Left cardiac atrium (tissue), 4 donors: ENCODE results near the gene DENND1C. TPM values are rescaled to one million over a fixed set of nuclear protein-coding genes. Genes with fewer than 3 reads are reported as not detected.
"Not testable (repeated sequence)": the region's sequence is repeated elsewhere in the genome, so short reads cannot be mapped to it uniquely, and the experiment has no call there.

ENCODE experiments used
- ATAC-seq, 2 donors: fragments of 200-7000 bp; cut with Tn5 transposase; one replicate each; pipeline ENCODE4 v1.9.1; 2020; ENCODE audit warnings: mild to moderate bottlenecking in 2 of 2, moderate library complexity in 2 of 2
- DNase-seq: peaks from one replicate; pipeline ENCODE4 v3.0.0-alpha.2; 2020
- intact Hi-C, 2 donors: fragments of 100-400 bp; cut with DNase I; formaldehyde crosslinking; loops; one replicate each; pipeline versions ENCODE4 v1.14.1 to v1.15.1; 2022 to 2023
- total RNA-seq, 2 donors: library from RNA; stranded (reverse); fragmentation: NEBNext Ultra II Directional; extraction: Animal tissue kit (Norgen Biotek cat#: 25700); gene quantifications; one replicate each; pipeline ENCODE4 v1.2.1, GENCODE V29; 2021
- donor health status: DM: no; HTN: yes; CAD: no.
- donor health status: DM: no; HTN: yes; CAD: no; lungs with severe emphysema.
- donor health status: DM: yes; HTN: yes; CAD: no.
- donor health status: Dilated cardiomyopathy.

The DENND1C gene
- total RNA-seq, 2 donors from 2014 or later = 1.1 to 1.9 TPM

DNA sequence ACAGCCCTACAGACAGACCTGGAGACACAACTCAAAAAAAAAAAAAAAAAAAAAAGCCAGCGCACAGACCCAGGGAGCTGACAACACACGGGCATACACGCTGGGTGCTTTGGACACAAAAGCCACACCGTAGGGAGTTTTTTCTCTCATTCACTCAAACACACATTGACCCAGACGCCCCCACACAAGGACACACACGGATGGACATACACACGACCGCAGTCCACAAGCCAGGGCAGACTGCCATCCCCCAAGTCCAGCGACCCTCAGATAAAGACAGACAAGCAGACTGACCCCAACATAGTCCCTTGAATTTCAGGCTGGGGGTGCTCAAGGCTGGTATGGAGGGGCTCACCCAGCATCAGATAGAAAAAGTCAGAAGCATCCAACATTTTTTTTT, 32.5 kb upstream of the DENND1C start:
- intact Hi-C loops = no loop called here
- no peak for DNase-seq

DNA sequence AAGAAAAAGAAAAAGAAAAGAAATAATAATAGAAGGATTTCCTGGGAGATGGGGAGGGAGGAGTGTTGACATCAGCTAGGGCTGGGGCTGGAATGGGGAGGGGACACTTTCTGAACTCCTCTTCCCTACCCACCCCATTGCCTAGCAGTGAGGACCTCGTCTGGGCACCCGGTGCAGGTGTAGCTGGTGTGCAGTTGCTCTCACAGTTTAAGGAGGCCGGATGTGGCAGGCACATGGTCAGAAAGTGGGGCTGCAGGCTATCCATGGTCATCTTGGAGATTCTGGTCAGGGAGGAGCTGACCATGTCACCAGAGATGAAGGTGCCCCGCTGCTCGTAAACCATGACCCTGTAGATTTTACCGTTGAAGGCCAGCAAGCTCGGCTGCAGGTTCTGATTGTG, 29.0 kb upstream of the DENND1C start:
- no peak for ATAC-seq
- intact Hi-C loops = no loop called here
- no peak for DNase-seq

More for the DNA sequence above, 32.5 kb upstream of the DENND1C start:
- no peak for ATAC-seq

DNA sequence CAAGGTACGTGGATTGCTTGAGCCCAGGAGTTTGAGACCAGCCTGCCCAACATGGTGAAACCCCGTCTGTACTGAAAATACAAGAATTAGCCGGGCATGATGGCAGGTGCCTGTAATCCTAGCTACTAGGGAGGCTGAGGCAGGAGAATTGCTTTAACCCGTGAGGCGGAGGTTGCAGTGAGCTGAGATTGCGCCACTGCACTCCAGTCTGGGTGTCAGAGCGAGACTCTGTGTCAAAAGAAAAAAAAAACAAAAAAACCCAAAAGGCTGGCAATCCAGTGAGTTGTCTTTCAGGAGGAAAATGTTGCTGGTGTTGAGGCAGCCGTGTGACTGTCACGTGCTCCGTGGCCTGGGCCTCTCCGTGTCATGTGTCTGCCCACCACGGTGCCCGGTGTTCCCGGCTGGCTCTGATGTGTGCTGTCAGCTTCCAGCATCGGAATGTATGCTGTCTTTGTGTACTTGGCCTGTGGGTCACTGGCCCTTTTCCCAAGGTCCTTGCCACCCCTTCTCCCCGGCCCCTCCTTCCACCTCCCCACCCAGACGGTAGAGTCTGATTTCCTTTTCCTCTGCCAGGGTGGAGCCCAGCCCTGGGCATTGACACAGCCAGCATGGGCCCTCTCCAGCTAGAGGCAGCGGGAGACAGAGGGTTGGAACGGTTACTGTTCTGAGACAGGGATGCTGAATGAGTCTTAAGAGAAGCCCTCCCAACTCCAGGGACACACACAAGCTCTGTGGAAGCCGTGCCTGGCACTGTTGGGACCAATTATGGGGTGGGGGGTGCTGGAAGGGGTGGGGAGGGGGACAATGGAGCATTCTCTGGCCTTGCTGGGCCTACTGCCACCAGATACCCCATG, 27.8 kb upstream of the DENND1C start:
- intact Hi-C loops = no loop called here
- DNase-seq = no peak
- peak in 1 of 2 donors; percentile 34 for ATAC-seq

DNA sequence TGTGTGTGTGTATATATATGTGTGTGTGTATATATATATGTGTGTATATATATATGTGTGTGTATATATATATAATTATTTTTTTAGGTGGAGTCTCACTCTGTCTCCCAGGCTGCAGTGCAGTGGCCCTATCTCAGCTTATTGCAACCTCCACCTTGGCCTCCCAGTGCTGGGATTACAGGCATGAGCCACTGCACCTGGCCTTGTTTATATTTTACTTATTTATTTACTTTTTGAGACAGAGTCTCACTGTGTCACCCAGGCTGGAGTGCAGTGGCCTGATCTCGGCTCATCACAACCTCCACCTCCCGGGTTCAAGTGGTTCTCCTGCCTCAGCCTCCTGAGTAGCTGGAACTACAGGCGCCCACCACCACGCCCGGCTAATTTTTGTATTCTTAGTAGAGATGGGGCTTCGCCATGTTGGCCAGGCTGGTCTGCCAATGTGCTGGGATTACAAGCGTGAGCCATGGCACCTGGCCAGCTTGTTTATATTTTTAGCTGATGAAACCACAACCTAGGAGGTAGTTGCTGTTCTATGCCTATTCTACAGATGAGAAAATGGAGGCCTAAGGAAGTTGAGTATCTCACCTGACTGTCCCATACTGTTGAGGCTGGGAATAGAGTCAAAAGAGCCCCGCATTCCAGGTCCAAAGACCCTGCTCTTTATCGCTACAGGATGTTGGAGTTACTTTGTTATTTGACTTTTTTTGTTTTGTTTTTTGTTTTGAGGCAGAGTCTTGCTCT, 26.6 kb upstream of the DENND1C start:
- DNase-seq, intact Hi-C loops, ATAC-seq: not testable (repeated sequence)

DNA sequence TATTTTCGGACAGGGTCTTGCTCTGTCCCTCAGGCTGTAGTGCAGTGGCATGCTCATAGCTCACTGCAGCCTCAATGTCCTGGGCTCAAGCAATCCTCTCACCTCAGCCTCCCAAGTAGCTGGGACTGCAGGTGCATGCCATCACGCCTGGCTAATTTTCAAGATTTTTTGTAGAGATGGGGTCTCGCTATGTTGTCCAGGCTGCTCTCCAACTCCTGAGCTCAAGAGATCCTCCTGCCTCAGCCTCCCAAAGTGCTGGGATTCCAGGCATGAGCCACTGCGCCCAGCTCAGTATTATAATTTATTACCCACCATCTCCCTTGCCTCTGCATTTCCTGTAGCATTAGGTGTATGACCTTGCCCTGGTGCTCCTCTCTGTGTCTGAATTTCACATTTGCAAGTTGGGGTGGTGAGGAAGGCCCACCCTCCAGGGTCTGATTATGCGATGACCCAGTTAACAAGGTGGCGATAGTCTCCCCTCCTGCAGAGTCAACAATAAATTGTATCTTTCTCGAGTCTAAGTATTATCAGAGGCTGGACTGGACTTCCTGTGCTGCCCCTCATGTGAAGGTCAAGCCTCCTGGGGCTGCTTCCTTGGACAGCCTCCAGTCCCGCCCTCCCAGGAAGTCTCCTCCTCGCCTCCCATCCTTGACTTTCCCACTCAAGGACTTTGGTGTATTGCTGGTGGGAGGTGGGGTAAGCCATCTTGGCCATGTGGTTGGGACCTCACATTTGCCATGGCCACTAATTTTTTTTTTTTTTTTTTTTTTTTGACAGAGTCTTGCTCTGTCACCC, 22.0 kb upstream of the DENND1C start:
- ATAC-seq = no peak
- no peak for DNase-seq
- intact Hi-C loops = no loop called here

DNA sequence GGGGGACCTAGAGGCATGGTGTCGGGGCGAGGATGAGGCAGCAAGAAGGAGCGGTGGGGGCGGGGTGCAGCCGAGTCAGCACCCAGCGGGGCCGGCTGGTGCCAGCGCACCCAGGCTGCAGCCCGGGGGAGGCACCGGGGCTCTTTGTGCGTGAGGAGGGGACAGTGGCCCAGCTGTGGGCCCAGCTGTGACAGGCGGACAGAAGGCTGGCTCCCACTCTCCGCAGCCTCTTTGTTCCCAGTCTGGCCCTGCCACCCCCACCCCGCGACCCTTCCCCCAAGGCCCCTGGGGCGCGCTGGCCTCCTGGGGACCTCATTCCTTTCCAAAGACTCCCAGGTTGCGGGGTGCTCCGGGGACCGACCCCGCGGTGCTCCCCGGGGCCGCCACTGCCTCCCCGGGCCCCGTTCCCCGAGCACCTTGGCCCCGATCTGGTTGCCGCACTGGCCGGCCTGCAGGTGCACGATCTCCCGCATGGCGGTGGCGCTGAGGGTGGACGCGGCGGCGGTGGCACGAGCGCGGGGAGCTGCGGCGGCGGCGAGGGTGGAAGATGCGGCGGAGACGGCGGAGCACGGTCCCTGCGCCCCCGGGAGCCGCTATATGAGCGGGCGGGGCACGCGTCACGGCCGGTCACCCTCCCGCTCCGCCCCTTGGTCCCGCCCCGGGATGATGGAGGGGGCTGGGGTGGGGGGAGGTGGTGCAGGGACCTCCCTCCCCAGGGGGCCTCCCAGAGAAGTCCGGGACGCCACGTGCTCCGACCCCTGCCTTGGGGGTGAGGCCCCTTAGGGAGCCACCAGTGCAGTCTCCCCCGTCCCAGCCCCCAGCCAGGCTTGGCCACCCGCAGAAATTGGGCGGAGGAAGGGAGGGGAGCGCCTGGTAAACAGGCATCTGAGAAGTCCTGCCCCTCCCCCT, 20.4 kb upstream of the DENND1C start, which contains the start of gene TUBB4A:
TUBB4A (minus strand) TSS at position 570 of the 909 bp plus-strand sequence; CDS start at position 473, 97 bp downstream.
- peak; percentile 27 to 64 for ATAC-seq
- DNase-seq = no peak
- intact Hi-C loops = no loop called here

DNA sequence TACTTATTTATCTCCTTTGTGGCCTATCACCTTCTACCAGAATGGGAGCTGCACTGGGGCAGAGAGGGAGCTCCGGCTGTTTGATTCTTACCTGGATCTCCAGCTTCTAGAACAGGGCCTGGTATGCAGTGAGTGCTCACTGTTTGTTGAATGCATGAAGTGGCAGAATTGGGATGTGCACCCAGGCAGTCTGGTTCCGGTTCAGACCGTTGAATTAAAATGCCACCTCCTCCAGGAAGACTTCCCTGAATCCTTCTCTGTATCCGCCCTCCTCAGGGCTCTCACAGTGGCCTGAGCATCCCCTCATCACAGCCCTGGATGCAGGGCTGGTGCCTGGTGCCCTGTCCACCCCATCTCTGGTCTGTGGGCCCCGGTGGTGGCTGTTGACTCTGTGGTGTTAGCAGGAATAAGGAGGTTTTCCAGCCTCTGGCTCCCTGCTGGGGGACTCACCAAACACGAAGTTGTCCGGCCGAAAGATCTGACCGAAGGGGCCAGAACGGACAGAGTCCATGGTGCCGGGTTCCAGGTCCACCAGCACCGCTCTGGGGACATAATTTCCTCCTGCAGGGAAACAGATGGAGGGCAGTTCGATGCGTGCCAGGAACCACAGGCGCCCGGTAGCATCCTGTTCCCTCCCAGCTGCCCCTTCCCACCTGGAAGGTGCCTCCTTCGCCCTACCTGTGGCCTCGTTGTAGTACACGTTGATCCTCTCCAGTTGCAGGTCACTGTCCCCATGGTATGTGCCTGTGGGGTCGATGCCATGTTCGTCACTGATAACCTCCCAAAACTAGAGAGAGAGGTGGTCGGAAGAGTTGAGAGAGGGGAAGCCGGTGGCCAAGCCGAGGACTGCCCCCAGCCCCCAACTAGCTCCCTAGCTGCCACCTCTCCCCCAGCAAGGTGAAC, 19.5 kb upstream of the DENND1C start:
- intact Hi-C loops = no loop called here
- ATAC-seq (no peak), DNase-seq (no peak)

DNA sequence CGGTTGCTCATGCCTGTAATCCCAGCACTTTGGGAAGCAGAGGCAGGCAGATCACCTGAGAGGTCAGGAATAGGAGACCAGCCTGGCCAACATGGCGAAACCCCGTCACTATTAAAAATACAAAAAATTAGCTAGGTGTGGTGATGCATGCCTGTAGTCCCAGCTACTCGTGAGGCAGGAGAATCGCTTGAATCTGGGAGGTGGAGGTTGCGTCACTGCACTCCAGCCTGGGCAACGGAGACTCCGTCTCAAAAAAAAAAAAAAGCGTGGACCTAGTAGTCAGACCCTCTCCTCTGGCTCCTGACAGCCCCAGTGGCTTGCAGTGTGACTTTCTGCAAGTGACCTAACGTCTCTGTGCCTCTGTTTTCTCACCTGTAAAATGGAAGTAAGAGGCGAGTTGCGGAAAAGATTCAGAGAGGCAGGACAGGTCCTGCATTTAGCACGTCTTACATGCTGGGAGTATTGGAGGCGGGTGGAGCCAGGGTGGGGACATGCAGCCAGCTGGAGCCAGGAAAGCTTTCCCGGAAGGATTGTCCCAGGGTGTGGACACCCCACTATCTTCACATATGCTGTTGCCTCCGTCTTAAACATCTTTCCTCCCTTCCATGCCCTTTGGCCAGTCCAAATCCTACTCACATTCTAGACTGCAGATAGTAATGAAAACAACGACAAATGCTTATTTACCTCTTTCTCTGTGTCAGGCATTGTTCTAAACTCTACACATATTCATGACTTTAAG, 17.6 kb upstream of the DENND1C start:
- ATAC-seq = no peak
- intact Hi-C loops = no loop called here
- no peak for DNase-seq

DNA sequence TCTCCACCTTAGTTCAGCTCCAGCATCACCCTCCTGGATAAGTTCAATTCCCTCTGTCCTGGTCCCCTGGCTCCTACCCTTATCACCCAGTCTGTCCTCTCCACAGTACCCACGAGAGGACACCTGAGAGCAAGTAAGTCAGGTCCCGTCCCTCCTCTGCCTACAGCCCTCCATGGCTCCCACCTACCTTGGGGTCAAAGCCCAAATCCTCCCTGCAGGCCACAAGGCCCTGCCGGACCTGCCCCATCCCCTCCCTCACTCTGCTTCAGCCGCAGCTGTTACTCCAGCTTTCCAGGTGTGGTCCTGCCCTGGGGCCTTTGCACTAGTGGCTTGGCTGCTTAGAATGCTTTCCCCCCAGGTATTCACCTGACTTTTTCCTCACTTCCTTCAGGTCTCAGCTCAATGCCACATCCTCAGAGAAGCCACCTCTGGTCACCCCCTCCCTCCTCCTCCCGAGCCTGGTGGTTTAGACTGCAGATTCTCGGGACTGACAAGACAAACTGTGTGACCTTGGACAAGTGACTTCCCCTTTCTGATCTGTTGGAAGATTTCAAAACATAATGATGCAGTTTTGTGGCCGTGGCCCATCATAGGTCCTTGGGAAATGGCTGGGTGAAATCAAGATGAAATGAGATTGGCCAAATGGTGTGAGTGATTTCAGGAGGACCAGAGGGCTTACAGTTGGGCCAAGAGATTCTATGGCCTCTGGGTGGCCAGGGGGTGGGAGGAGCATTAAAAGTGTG, 16.9 kb upstream of the DENND1C start:
- no peak for ATAC-seq
- no peak for DNase-seq
- intact Hi-C loops = no loop called here

DNA sequence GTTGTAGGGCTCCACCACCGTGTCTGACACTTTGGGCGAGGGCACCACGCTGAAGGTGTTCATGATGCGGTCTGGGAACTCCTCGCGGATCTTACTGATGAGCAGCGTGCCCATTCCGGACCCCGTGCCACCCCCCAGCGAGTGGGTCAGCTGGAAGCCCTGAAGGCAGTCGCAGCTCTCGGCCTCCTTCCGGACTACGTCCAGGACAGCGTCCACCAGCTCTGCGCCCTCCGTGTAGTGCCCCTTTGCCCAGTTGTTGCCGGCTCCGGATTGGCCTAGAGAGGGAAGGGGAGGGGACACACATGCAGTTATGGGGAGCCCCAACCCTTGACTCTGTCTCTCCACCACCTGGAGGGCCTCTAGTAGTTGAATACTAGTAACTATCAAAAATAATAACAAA, 14.4 kb upstream of the DENND1C start:
- intact Hi-C loops = no loop called here
- DNase-seq = no peak
- no peak for ATAC-seq

DNA sequence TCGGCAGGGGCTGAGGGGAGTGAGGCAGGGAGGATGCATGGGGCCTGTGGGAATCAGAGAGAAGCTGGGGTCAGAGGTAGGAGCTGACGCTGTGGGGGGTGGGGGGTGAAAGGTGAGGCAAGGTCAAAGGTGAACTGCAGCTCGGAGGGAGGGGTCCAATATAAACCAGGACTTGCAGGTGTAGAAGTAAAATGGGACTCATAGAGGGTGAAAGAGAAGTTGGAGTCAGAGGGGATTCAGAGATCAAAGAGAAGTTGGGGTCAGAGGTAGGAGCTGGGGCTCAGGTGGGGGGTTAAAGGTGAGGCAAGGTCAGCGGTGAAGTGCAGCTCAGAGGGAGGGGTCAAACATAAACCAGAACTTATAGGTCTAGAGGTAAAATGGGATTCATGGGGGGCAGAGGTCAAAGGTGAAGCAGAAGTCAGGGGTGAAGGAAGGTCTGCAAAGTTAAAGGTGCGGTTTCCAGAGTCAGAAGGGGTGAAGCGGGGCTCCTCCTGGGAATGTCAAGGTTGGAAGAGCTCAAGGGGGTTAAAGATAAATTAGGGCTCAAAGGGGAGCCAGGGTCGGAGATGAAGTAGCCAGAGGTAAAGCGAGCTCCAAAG, 12.9 kb upstream of the DENND1C start:
- intact Hi-C loops = no loop called here
- no peak for ATAC-seq
- DNase-seq = no peak

DNA sequence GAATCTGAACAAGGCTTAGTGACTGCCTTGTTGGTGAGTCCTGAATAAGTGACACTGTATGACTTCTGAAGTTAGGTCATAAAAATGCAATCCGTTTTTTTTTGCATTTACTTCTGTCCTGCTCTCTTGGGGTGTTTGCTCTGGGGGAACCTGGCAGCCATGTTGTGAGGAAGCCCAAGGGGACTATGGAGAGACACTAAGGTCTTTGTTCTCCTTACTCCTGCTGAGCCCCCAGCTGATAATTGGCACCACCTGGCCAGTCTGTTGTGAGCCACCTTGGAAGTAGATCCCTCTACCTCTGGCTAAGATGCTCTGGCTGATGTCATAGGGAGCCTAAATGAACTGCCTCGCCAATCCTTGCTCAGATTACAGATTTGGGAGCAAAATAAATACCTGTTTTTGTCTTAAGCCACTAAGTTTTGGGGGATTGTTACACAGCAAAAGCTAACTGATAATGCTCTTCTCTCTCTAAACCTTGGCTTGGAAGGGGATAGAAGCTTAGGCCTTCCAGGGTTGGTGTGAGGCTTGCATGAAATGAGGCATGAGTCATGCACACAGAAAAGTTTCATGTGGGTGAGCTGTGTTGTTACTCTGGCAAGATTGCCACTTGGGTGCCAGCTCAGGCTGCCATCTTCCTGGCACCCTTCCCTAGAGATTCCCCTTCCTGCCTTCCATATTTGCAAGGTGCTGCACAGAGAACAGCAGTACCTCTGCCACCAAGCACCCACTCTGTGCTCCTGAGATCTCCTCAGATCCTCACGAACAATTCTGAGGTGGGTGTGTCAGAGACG, 10.4 kb upstream of the DENND1C start:
- DNase-seq = no peak
- intact Hi-C loops = no loop called here
- ATAC-seq = no peak

DNA sequence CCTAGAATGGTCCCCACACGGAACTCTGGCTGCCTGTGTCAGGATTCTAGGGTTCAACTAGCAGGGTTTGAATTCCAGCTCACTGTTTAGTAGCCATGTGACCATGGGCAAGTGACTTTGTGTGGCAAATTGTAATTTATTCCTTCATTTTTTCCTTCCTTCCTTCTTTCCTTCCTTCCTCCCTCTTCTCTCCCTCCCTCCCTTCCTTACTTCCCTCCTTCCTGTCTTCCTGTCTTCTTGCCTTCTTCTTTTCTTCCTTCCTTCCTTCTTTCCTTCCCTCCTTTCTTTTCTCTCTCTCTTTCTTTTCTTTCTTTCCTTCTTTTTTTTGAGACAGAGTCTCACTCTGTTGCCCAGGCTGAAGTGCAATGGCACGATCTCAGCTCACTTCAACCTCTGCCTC, 8.5 kb upstream of the DENND1C start:
- no peak for DNase-seq
- ATAC-seq = no peak
- intact Hi-C loops = no loop called here

DNA sequence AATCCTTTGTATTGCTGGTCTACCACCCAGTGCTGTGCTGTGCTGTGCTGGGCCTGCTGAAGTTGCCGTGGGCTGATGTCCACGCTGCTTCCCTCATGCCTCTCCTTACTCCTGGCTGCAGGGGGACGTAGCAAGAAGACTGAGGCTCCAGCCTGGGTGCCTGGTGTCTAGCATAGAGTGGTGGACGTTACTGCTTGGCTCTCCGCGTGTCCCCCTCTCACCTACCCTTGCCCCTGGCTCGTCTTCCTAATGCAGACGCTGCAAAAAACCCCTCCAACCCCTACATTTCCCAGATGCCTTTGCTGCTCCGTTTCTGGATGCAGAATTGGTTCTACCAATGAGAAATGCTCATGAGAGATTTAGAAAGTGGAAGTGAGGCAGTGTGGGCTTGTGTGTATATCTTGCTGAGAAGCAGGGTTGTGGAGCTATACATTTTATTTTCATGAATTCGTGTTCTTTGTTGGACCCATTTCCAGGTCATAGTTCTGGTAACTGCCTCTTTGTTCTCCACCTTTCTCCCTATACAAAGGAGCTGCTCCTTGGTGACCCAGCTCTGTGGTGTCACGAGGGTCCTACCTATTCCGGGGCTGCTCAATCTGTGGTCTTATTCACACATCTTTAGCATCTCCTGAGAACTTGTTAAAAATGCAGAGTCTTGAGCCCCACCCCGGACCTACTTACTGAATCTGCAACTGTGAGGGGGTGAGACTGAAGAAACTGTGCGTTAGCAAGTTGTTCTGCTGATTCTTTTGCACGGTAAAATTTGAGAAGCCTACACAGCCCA, 7.9 kb upstream of the DENND1C start:
- intact Hi-C loops = no loop called here
- ATAC-seq (no peak), DNase-seq (no peak)
